ENCODE results near the gene LEF1.
"Not testable (repeated sequence)": the region's sequence is repeated elsewhere in the genome, so short reads cannot be mapped to it uniquely, and the experiment has no call there.

The LEF1 gene

DNA sequence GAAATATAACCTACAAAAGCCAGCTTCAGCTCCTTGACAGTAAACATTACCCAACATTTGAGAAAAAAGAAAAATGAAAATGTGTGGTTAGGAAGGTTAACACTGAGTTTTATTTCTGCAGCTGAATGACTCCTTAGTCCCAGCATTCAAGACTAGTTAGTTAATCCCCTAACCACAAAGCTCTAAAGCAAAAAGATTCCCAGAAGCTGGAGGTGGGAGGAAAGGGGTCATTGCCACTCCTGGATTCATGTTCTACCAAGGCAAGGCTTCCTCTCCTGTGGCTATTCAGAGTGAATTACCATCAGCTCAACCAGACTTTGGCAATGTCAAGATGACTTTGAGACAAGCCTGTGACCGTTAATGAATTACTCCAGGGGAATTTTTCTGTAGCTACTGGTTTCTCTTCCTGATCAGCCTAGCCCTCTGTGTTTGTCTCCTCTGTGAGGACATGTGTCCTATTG lies 115.5 kb downstream of the LEF1 start:
- POLR2A ChIA-PET: no interaction called here
- DNase-seq (ENCODE audit: extremely low spot score): no peak
- CTCF ChIA-PET: no interaction called here
- TF ChIP-seq, protein P1, sequence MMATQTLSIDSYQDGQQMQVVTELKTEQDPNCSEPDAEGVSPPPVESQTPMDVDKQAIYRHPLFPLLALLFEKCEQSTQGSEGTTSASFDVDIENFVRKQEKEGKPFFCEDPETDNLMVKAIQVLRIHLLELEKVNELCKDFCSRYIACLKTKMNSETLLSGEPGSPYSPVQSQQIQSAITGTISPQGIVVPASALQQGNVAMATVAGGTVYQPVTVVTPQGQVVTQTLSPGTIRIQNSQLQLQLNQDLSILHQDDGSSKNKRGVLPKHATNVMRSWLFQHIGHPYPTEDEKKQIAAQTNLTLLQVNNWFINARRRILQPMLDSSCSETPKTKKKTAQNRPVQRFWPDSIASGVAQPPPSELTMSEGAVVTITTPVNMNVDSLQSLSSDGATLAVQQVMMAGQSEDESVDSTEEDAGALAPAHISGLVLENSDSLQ (IDR thresholded peaks at IDR 0.05): no peak
- TF ChIP-seq LEF1 (IDR thresholded peaks at IDR 0.05; ENCODE audit: borderline replicate concordance) (no peak), SP1 (IDR thresholded peaks at IDR 0.05) (no peak), SUZ12 (IDR thresholded peaks at IDR 0.05) (no peak), TARDBP (IDR thresholded peaks at IDR 0.05) (no peak), FOXM1 (IDR thresholded peaks at IDR 0.05; ENCODE audit: borderline replicate concordance) (no peak), HDGF (IDR thresholded peaks at IDR 0.05; ENCODE audit: borderline replicate concordance) (no peak), ELF4 (IDR thresholded peaks at IDR 0.05) (no peak), NFRKB (IDR thresholded peaks at IDR 0.05) (no peak), ZNF384 (IDR thresholded peaks at IDR 0.05) (no peak), L3MBTL2 (conservative IDR thresholded peaks at IDR 0.05) (no peak), FOXA1 (IDR thresholded peaks at IDR 0.05) (no peak), BHLHE40 (IDR thresholded peaks at IDR 0.05; ENCODE audit: borderline replicate concordance) (no peak), CTBP1 (IDR thresholded peaks at IDR 0.05; ENCODE audit: borderline replicate concordance) (no peak), FOXK2 (IDR thresholded peaks at IDR 0.05) (no peak), ARNT (IDR thresholded peaks at IDR 0.05) (no peak)

- CTCF ChIA-PET: no interaction called here
- POLR2A ChIA-PET: no interaction called here
- TF ChIP-seq TARDBP (IDR thresholded peaks at IDR 0.05): no peak
- TF ChIP-seq ELF4 (IDR thresholded peaks at IDR 0.05): no peak
- TF ChIP-seq SP1 (IDR thresholded peaks at IDR 0.05): no peak
- TF ChIP-seq BHLHE40 (IDR thresholded peaks at IDR 0.05; ENCODE audit: borderline replicate concordance): no peak
- no peak for TF ChIP-seq CTBP1 (IDR thresholded peaks at IDR 0.05; ENCODE audit: borderline replicate concordance)
- TF ChIP-seq SUZ12 (IDR thresholded peaks at IDR 0.05): no peak
- TF ChIP-seq HDGF (IDR thresholded peaks at IDR 0.05; ENCODE audit: borderline replicate concordance): no peak
- TF ChIP-seq, protein P1 (IDR thresholded peaks at IDR 0.05): no peak
- TF ChIP-seq FOXK2 (IDR thresholded peaks at IDR 0.05): no peak
- TF ChIP-seq ARNT (IDR thresholded peaks at IDR 0.05): no peak
- no peak for TF ChIP-seq FOXM1 (IDR thresholded peaks at IDR 0.05; ENCODE audit: borderline replicate concordance)
- no peak for TF ChIP-seq L3MBTL2 (conservative IDR thresholded peaks at IDR 0.05)
- no peak for TF ChIP-seq ZNF384 (IDR thresholded peaks at IDR 0.05)
- no peak for TF ChIP-seq LEF1 (IDR thresholded peaks at IDR 0.05; ENCODE audit: borderline replicate concordance)
- TF ChIP-seq NFRKB (IDR thresholded peaks at IDR 0.05): no peak
- TF ChIP-seq FOXA1 (IDR thresholded peaks at IDR 0.05): no peak
- no peak for DNase-seq (ENCODE audit: extremely low spot score)
Measured at GRCh38 chr4:108052558-108053120, 116.1 kb downstream of the LEF1 start.

DNA sequence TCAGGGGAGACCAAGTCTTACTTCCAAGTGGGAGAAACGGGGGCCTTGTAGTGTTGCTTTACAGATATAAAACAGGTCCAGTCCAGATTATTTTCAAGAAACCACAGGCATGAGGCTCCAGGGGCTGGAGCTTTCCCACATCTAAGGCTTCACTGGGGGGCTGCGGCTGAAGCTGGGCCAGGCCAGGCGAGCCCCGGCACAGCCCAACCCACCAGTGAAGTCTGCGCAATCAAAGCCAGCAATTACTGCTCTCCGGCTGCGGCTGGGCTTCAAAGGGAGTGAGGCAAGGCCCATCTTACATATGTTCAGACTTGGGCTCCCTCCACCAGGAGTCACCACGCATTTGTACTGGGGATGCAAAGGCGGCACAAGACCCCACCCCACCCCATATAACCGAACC lies 117.4 kb downstream of the LEF1 start:
- TF ChIP-seq FOXM1 (IDR thresholded peaks at IDR 0.05; ENCODE audit: borderline replicate concordance): no peak
- TF ChIP-seq, protein P1 (IDR thresholded peaks at IDR 0.05): no peak
- TF ChIP-seq FOXK2 (IDR thresholded peaks at IDR 0.05): no peak
- TF ChIP-seq HDGF (IDR thresholded peaks at IDR 0.05; ENCODE audit: borderline replicate concordance): no peak
- TF ChIP-seq ELF4 (IDR thresholded peaks at IDR 0.05): no peak
- TF ChIP-seq FOXA1 (IDR thresholded peaks at IDR 0.05): no peak
- POLR2A ChIA-PET: no interaction called here
- CTCF ChIA-PET: no interaction called here
- no peak for DNase-seq (ENCODE audit: extremely low spot score)

- DNase-seq (ENCODE audit: extremely low spot score); POLR2A ChIA-PET; CTCF ChIA-PET: not testable (repeated sequence)
Measured at GRCh38 chr4:108050166-108051111, 118.3 kb downstream of the LEF1 start.

GRCh38 chr4:108049406-108049805 lies 119.3 kb downstream of the LEF1 start:
- POLR2A ChIA-PET: no interaction called here
- TF ChIP-seq, protein P1 (IDR thresholded peaks at IDR 0.05): no peak
- no peak for TF ChIP-seq ELF4 (IDR thresholded peaks at IDR 0.05)
- no peak for TF ChIP-seq L3MBTL2 (conservative IDR thresholded peaks at IDR 0.05)
- TF ChIP-seq FOXA1 (IDR thresholded peaks at IDR 0.05): no peak
- no peak for TF ChIP-seq ZNF384 (IDR thresholded peaks at IDR 0.05)
- CTCF ChIA-PET: no interaction called here
- no peak for DNase-seq (ENCODE audit: extremely low spot score)

DNA sequence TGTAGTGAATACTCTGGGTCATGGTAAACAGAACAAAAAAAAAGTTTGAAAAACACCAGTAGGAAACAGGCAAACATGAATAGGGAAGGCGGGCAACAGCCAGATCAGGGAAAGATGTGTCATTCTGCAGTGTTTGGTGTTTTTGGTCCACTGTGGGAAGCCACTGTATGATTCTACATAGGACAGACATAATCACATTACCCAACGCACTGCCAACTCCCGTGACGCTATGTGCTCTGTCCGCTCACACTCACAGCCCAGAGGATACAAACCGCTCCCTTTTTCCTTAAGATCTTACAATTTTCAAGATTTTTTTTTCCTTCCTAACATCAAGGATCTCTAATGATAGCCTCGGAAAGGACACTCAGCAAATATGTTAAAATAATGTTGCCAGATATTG lies 119.7 kb downstream of the LEF1 start:
- TF ChIP-seq ELF4 (IDR thresholded peaks at IDR 0.05) (no peak), CTBP1 (IDR thresholded peaks at IDR 0.05; ENCODE audit: borderline replicate concordance) (no peak), NFRKB (IDR thresholded peaks at IDR 0.05) (no peak), L3MBTL2 (conservative IDR thresholded peaks at IDR 0.05) (no peak), FOXM1 (IDR thresholded peaks at IDR 0.05; ENCODE audit: borderline replicate concordance) (no peak), FOXK2 (IDR thresholded peaks at IDR 0.05) (no peak), LEF1 (IDR thresholded peaks at IDR 0.05; ENCODE audit: borderline replicate concordance) (no peak), FOXA1 (IDR thresholded peaks at IDR 0.05) (no peak), HDGF (IDR thresholded peaks at IDR 0.05; ENCODE audit: borderline replicate concordance) (no peak), BHLHE40 (IDR thresholded peaks at IDR 0.05; ENCODE audit: borderline replicate concordance) (no peak), TARDBP (IDR thresholded peaks at IDR 0.05) (no peak), ARNT (IDR thresholded peaks at IDR 0.05) (no peak), ZNF384 (IDR thresholded peaks at IDR 0.05) (no peak), SUZ12 (IDR thresholded peaks at IDR 0.05) (no peak), SP1 (IDR thresholded peaks at IDR 0.05) (no peak)
- TF ChIP-seq, protein P1 (IDR thresholded peaks at IDR 0.05): no peak
- POLR2A ChIA-PET: no interaction called here
- CTCF ChIA-PET: no interaction called here
- no peak for DNase-seq (ENCODE audit: extremely low spot score)

Measured in HEK293T (cell line).